K562 (cell line): ENCODE measurements around the gene OR4K2.

Experiments used
- CHCHD3 ChIP-seq: fragments of 250-450 bp; sonication (Bioruptor Pico); IDR thresholded peaks from 2 replicates; pipeline ENCODE4 v2.1.2; 2022; ENCODE audit warnings: mild to moderate bottlenecking
- EP300 ChIP-seq: IDR thresholded peaks from 2 replicates; pipeline ENCODE4 v1.6.1; 2012; ENCODE audit warnings: low read length, improper control_type of control experiment
- PHTF2 ChIP-seq: fragments of 250-450 bp; sonication (Bioruptor Pico); IDR thresholded peaks from 2 replicates; pipeline ENCODE4 v1.5.0; 2021; ENCODE audit warnings: mild to moderate bottlenecking
- POLR2A ChIP-seq: fragments of 450-650 bp; conservative IDR thresholded peaks from 2 replicates; pipeline ENCODE4 v1.6.1; 2016
- SMAD3 ChIP-seq: fragments of 450-650 bp; formaldehyde crosslinking; conservative IDR thresholded peaks from 2 replicates; pipeline ENCODE4 v1.4.0; 2020; ENCODE audit warnings: mild to moderate bottlenecking
- USF1 ChIP-seq: sonication (generic); formaldehyde crosslinking; IDR thresholded peaks from 2 replicates; pipeline ENCODE4 v1.9.0; 2022; ENCODE audit warnings: mild to moderate bottlenecking, missing genetic modification reagents
- ZFP36 ChIP-seq: fragments of 150-350 bp; IDR thresholded peaks from 2 replicates; pipeline ENCODE4 v1.6.1; 2018; ENCODE audit warnings: low read length, low read depth; ENCODE audit not compliant: partially characterized antibody

- no peak for TF ChIP-seq SMAD3
- no peak for TF ChIP-seq USF1 (CRISPR knock-in tag)
- TF ChIP-seq POLR2A: no peak
- TF ChIP-seq PHTF2: no peak
- TF ChIP-seq CHCHD3 (CRISPR knock-in tag): no peak
- no peak for TF ChIP-seq ZFP36
- TF ChIP-seq EP300: no peak
Observed at GRCh38 chr14:19917955-19918518, 43.1 kb downstream of the OR4K2 start.
